Activated effector memory CD4-positive, alpha-beta T cell treated with anti-CD3 and anti-CD28 coated beads, Interleukin-2, amount 50 U/mL, for 16 hours (primary cell): ENCODE measurements around the gene TMEM72.
A peak's percentile ranks its signal among the peaks of the same experiment; 100 is the strongest.
"Not testable (repeated sequence)": the region's sequence is repeated elsewhere in the genome, so short reads cannot be mapped to it uniquely, and the experiment has no call there.

Experiments
- DNase-seq: peaks from one replicate; pipeline ENCODE4 v3.0.0-alpha.2; 2020

The TMEM72 gene

GRCh38 chr10:44911081-44911540 lies at the start of gene TMEM72:
TMEM72 (plus strand) TSS chr10:44911337; CDS start chr10:44911513, 176 bp downstream.
- DNase-seq = no peak

GRCh38 chr10:44862006-44862751 lies 49.0 kb upstream of the TMEM72 start:
- no peak for DNase-seq

- no peak for DNase-seq
These were observed 48.2 kb upstream of the TMEM72 start for GRCh38 chr10:44862924-44863323.

DNA sequence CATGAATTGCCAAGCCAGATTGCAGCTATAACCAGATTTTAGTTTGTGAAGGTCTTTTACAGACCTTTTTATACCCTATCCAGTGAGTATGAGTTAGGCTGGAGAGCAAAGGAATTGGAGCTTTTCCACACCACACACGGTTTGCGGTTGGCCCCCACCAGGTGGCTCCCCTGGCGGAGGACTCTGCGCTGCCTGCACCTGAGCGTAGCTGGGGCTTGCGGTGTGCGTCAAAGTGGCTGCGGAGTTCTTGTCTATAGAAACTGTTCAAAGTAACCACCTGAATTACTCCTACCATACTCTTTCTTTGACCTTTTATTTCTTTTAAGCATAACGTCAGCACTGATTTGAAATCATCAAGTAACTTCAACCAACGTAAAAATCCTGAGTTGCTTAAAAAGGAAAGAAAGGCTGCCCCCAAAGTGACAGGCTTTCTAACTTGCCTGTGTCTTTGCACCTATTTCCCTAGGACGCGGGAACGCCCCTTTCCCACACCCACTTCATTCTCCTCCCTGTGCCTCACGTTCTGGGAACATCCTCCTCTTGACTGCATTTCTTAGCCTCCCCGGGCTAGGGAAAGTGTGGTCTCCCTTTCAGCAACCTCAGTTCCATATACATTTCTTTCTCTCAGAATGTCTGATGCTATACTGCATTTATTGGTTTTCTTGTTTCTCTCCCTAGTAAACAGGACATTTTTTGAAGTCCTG lies 47.6 kb upstream of the TMEM72 start:
- no peak for DNase-seq

DNA sequence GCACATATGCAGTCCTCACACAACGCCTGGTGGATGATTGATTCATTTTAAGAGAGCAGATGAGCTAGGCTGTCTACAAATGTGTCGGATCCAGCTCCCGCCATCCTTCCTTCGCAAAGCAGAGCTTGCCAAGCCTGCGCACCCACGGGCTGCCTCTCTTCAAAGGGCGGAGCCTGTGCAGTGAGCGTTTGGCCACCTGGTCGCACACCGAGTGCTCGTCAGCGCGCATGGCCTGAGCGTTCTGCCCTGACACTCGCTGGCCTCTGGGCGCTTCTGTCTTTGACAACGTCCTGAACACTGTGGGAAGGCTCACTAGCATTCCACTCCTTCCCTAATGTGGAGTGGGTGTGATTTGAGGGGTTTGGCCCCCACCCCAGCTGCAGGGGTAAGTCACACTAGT lies 47.1 kb upstream of the TMEM72 start:
- DNase-seq = no peak

GRCh38 chr10:44864637-44865288 lies 46.4 kb upstream of the TMEM72 start:
- DNase-seq = peak; percentile 93

- DNase-seq = no peak
These were observed 45.9 kb upstream of the TMEM72 start for GRCh38 chr10:44865289-44865671.

DNA sequence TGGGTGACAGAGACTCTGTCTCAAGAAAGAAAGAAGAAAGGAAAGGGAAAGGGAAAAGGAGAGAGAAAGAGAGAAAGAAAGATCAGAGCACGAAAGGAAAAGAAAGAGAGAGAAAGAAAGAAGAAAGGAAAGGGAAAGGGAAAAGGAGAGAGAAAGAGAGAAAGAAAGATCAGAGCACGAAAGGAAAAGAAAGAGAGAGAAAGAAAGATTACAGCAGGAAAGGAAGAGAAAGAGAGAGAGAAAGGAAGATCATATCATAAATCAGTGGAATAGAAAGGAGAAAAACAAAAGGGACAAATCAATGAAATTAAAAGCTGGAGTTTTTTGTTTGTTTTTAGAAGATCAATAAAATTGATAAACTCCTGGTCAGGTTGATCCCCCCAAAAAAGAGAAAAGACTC lies 44.8 kb upstream of the TMEM72 start:
- not testable (repeated sequence) for DNase-seq

- no peak for DNase-seq
These were observed 41.1 kb upstream of the TMEM72 start for GRCh38 chr10:44870031-44870430.

GRCh38 chr10:44873160-44873559 lies 38.0 kb upstream of the TMEM72 start:
- no peak for DNase-seq

DNA sequence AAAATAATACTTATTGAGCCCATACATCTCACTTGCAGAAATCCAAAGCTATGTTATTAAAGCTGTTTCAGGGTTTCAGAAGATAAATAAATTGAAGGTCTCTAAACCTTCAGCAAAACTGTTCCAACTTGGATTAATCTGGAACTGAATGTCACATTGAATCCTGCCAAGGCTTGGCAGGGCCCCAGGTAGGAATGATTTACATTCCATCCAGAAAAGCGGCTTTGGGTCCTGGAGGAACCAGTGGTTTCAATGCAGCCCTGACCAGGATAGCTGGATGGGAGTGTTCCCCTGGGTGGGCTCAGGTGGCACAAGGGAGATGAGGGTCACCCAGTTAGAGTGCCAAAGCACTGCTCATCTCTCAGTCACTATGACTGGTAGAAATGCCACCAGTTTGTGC lies 37.0 kb upstream of the TMEM72 start:
- no peak for DNase-seq

GRCh38 chr10:44878706-44879530 lies 32.2 kb upstream of the TMEM72 start:
- DNase-seq = peak; percentile 88

GRCh38 chr10:44879531-44879899 lies 31.6 kb upstream of the TMEM72 start:
- DNase-seq = no peak

- no peak for DNase-seq
These were observed 30.9 kb upstream of the TMEM72 start for GRCh38 chr10:44880090-44880715.

GRCh38 chr10:44881649-44882048 lies 29.5 kb upstream of the TMEM72 start:
- DNase-seq = no peak

- DNase-seq = no peak
These were observed 28.9 kb upstream of the TMEM72 start for GRCh38 chr10:44882166-44882720.

GRCh38 chr10:44883593-44884331 lies 27.4 kb upstream of the TMEM72 start:
- no peak for DNase-seq

DNA sequence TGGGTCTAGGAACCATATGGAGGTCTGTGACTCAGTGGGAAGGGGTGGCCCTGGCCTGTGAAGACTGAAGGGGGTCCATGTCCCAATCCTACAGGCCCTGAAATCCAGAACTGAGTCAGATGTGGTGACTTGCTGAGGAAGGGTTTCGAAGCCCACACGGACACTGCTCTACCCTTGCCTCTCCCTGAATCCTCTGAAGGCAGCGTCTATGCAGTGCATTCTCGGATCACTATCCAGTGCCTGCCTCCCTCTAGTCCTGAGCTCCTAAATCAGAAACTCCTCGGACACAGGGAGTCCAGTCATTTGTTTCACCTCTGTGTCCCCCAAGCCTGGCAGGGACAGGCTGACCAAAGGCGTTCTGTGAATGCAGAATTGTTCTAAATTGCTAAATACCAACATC lies 25.4 kb upstream of the TMEM72 start:
- DNase-seq = no peak

DNA sequence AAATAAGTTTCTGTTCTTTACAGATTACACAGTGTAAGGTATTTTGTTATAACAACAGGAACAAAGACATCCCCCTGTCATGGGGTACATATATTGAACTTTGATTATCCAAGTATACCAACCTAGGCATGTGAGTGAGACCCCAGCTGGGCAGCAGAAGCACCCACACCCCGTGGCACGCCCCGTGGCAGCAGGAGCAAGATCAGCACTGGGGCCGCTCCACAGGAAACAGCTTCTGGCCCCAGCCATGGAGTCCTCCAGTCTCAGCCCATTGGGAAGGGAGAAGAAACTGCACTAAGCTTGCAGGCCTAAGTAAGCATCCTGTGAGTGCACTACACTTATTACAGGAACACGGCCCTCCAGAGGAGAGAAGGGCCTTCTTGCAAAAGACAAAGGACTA lies 24.2 kb upstream of the TMEM72 start:
- DNase-seq = no peak

DNA sequence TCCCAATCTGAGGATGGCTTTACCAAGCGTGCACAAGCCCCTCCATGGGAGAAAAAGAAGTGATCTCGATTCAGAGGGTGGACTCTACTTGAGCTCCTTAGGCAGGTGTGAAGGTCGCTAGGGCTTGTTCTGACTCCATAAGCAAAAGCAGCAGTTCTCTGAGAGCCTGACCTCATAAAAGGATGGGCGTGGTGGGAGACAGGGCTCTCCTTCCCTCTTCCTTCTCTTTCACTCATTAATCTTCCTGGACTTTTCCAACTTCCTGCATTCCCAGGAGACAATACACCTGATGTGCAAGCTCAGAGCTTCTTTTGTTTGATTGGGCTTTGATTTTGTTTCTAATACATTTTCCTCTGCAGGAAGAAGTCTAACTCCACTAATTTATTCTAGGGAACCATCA lies 22.3 kb upstream of the TMEM72 start:
- no peak for DNase-seq

DNA sequence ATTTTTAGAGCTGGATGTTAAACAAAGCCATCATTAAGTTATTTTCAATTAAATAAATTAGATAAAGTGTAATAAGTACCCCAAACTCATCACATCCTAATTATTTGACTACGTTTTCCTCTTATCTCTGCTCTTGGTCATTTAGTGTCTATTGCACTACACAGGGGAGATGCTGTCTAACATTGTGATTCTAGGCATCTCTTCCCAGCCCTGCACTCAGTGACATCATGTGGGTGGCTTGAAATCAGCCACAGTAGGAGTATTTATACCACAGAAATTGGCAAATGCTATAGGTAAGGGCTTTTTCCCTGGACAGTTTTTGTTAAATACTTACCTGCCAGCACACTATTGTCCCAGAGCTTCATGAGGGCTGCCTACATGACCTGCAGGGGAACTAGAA lies 21.3 kb upstream of the TMEM72 start:
- DNase-seq = no peak
